HEK293T (cell line): ENCODE data around the gene POU2F2.
"Not testable (repeated sequence)": the region's sequence is repeated elsewhere in the genome, so short reads cannot be mapped to it uniquely, and the experiment has no call there.

Experiments used
- CTCF ChIA-PET: fragments of 350-600 bp; formaldehyde crosslinking; extraction: SDS; loops from one replicate; lab custom pipeline; 2021; ENCODE audit warnings: antibody characterized with exemption, inconsistent platforms; lab: Yijun Ruan, JAX
- POLR2A ChIA-PET: fragments of 350-600 bp; formaldehyde crosslinking; extraction: SDS; loops from one replicate; lab custom pipeline; 2020; ENCODE audit warnings: antibody characterized with exemption, inconsistent platforms; lab: Yijun Ruan, JAX
- DNase-seq: peaks from one replicate; pipeline ENCODE4 v3.0.0; 2012; ENCODE audit warnings: mixed read lengths; ENCODE audit errors: extremely low spot score
- ARNT ChIP-seq: fragments of 450-650 bp; IDR thresholded peaks from 2 replicates; pipeline ENCODE4 v1.6.1; 2017; ENCODE audit warnings: mild to moderate bottlenecking
- BHLHE40 ChIP-seq: fragments of 450-650 bp; IDR thresholded peaks from 2 replicates; pipeline ENCODE4 v1.6.1; 2016; ENCODE audit warnings: mild to moderate bottlenecking, moderate library complexity, borderline replicate concordance
- CTBP1 ChIP-seq: fragments of 450-650 bp; IDR thresholded peaks from 2 replicates; pipeline ENCODE4 v1.6.1; 2016; ENCODE audit warnings: borderline replicate concordance
- ELF4 ChIP-seq: fragments of 450-650 bp; IDR thresholded peaks from 2 replicates; pipeline ENCODE4 v1.6.1; 2017; ENCODE audit warnings: antibody characterized with exemption
- FOXA1 ChIP-seq: fragments of 450-650 bp; IDR thresholded peaks from 2 replicates; pipeline ENCODE4 v1.6.1; 2016; ENCODE audit warnings: mild to moderate bottlenecking
- FOXK2 ChIP-seq: fragments of 450-650 bp; IDR thresholded peaks from 2 replicates; pipeline ENCODE4 v1.6.1; 2016; ENCODE audit warnings: mild to moderate bottlenecking
- FOXM1 ChIP-seq: fragments of 450-650 bp; IDR thresholded peaks from 2 replicates; pipeline ENCODE4 v1.6.1; 2017; ENCODE audit warnings: mild to moderate bottlenecking, borderline replicate concordance
- HDGF ChIP-seq: fragments of 450-650 bp; IDR thresholded peaks from 2 replicates; pipeline ENCODE4 v1.6.1; 2017; ENCODE audit warnings: antibody characterized with exemption, borderline replicate concordance
- L3MBTL2 ChIP-seq: fragments of 450-650 bp; conservative IDR thresholded peaks from 2 replicates; pipeline ENCODE4 v1.6.1; 2016; ENCODE audit warnings: mild to moderate bottlenecking
- LEF1 ChIP-seq: fragments of 450-650 bp; IDR thresholded peaks from 2 replicates; pipeline ENCODE4 v1.6.1; 2017; ENCODE audit warnings: mild to moderate bottlenecking, borderline replicate concordance
- NFRKB ChIP-seq: fragments of 450-650 bp; IDR thresholded peaks from 2 replicates; pipeline ENCODE4 v1.6.1; 2016; ENCODE audit warnings: mild to moderate bottlenecking, moderate library complexity
- SP1 ChIP-seq: fragments of 450-650 bp; IDR thresholded peaks from 2 replicates; pipeline ENCODE4 v1.6.1; 2017
- SUZ12 ChIP-seq: fragments of 450-650 bp; IDR thresholded peaks from 2 replicates; pipeline ENCODE4 v1.6.1; 2016; ENCODE audit warnings: mild to moderate bottlenecking
- TARDBP ChIP-seq: fragments of 450-650 bp; IDR thresholded peaks from 2 replicates; pipeline ENCODE4 v1.6.1; 2016
- ZNF384 ChIP-seq: fragments of 450-650 bp; IDR thresholded peaks from 2 replicates; pipeline ENCODE4 v1.6.1; 2016
- TF ChIP-seq, protein P1 (sequence below): fragments of 450-650 bp; IDR thresholded peaks from 2 replicates; pipeline ENCODE4 v1.6.1; 2016

The POU2F2 gene

DNA sequence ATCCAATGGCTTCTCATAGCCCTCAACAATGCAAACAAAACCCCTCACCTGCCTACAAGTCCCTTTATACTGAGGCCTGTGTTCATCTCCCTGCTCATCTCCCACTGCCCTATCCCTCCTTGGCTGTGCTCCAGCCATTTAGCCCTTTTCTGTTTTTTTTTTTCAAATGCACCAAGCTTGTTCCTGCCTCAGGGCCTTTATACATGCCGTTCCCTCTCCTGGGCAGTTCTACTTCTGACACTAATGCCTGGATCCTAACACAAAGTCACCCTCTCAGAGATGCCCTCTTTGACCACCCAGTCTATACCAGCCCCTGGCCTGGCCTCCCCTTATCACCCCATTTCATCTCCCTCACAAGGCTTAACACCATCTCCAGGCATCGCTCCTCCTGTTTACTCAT, 29.4 kb downstream of the POU2F2 start:
- TF ChIP-seq ZNF384 (no peak), SUZ12 (no peak), BHLHE40 (no peak), SP1 (no peak), L3MBTL2 (no peak), LEF1 (no peak), ARNT (no peak), CTBP1 (no peak), TARDBP (no peak), FOXM1 (no peak), HDGF (no peak), ELF4 (no peak), FOXK2 (no peak)
- TF ChIP-seq, protein P1, sequence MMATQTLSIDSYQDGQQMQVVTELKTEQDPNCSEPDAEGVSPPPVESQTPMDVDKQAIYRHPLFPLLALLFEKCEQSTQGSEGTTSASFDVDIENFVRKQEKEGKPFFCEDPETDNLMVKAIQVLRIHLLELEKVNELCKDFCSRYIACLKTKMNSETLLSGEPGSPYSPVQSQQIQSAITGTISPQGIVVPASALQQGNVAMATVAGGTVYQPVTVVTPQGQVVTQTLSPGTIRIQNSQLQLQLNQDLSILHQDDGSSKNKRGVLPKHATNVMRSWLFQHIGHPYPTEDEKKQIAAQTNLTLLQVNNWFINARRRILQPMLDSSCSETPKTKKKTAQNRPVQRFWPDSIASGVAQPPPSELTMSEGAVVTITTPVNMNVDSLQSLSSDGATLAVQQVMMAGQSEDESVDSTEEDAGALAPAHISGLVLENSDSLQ: no peak
- ChIA-PET CTCF (interaction anchor here (1.2 kb wide), 1 partner anchor 82 kb away, joined by 3 read pairs; no protein-coding TSS in a partner anchor), POLR2A (no interaction called here)
- DNase-seq: no peak

DNA sequence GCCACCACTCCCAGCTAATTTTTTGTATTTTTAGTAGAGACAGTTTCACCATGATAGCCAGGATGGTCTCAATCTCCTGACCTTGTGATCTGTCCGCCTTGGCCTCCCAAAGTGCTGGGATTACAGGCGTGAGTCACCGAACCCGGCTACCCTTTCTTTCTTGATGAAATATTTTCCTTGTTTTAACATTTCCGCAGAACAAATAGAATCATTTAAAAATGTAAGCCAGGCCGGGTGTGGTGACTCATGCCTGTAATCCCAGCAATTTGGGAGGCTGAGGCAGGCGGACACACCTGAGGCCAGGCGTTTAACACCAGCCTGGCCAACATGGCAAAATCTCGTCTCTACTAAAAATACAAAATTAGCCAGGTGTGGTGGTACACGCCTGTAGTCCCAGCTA, 32.0 kb downstream of the POU2F2 start:
- ChIA-PET POLR2A (interaction anchor here (1.1 kb wide), 1 partner anchor 21 kb away, joined by 3 read pairs; no protein-coding TSS in a partner anchor), CTCF (interaction anchor here (0.5 kb wide), 1 partner anchor 122 kb away, joined by 4 read pairs; no protein-coding TSS in a partner anchor)
- DNase-seq: not testable (repeated sequence)

DNA sequence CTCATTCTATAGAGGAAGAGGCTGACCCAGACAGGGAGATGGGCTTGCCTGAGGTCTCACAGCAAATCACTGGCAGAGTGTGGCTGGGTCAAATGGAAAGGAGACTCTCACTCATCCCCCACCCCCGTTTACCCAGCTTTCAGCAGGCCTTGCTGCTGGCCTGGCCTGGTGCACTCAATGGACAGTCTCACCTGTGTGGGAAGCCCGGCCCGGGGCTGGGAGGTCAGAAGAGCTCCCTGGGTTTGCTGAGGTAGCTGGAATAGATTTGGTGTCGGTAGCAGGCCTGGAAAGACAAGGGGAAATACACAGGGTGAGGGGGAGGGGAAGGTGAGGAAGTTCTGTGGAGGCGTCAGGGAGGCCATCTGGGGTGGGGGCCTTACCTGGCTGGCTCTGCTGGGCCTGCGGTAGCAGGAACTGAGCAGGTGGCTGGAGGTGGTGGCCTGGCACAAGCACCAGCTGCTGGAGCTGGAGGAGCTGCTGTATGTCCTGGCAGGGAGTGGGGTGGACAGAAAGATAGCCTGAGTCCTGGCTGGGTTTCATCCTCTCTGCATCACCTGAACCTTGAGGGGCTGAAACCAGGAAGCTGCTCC, 32.8 kb downstream of the POU2F2 start:
- ChIA-PET CTCF (no interaction called here), POLR2A (interaction anchor here (1.0 kb wide), 1 partner anchor 23 kb away, joined by 5 read pairs; the partner anchor contains the start of gene ZNF574)
- TF ChIP-seq FOXA1 (no peak), FOXM1 (no peak), NFRKB (no peak), SP1 (no peak), SUZ12 (no peak), ZNF384 (no peak), TARDBP (no peak)
- no peak for DNase-seq

DNA sequence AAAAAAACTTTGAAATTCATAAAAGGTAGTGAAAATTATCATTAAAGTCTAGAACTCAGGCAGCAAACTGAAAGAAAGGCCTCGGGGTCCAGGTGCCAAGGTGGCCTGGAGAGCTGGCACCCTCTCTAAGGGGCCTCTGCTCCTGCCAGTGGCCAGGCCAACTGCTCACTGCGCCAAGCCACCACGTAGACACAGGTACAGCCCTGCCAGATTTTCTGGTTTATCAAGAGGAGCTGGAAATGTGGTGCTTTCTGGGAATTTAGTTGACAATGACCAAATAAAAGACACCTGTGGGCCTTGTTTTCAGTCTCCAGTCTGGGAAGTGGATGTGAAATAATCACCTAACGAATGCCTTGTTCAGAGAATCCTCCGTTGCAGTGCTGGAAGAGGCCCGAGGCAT, 33.5 kb downstream of the POU2F2 start:
- CTCF ChIA-PET: no interaction called here
- POLR2A ChIA-PET: interaction anchor here (1.0 kb wide), 1 partner anchor 22 kb away, joined by 5 read pairs; the partner anchor contains the start of gene ZNF574
- TF ChIP-seq, protein P1: no peak
- TF ChIP-seq FOXM1 (no peak), L3MBTL2 (no peak), SUZ12 (no peak), LEF1 (no peak), HDGF (no peak), SP1 (no peak), ARNT (no peak), CTBP1 (no peak), FOXA1 (no peak), BHLHE40 (no peak), TARDBP (no peak), ZNF384 (no peak)
- DNase-seq: no peak

DNA sequence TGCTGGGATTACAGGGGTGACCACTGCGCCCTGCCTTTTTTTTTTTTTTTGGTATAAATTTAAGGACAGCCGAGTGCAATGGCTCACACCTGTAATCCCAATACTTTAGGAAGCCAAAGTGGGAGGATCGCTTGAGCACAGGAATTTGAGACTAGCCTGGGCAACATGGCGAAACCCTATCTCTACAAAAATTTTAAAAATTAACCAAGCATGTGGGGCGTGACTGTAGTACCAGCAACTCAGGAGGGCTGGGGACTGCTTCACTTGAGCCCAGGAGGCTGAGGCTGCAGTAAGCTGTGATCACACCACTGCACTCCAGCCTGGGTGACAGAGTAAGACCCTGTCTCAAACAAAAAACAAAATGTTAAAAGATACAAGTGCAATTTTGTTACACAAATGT, 34.8 kb downstream of the POU2F2 start:
- POLR2A ChIA-PET: no interaction called here

DNA sequence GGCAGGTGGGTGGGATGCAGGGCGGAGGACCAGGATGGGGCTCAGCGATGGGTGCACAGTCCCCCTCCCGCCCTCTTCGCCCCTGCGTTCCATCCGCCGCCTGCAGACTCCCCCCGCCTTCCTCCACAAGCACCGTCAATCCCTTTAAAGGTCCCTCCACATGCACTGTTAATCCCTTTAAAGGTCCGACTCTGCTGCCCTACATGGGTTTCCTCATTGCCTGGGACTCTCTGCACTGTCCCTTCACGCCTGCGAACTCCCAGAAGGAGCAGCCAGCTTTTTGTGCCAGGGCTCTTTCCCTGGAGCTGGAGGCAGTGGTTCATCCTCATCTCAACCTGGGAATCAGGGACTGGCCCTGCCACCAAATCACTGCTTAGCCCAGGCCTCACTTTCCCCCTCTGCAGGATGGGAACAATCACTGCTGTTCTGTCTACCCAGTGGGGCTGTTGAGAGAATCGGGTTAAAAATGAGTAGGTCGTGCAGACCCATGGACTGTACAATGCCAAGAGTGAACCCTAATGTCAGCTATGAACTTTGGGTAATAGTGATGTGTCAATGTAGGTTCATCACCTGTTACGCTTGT, 35.9 kb downstream of the POU2F2 start:
- POLR2A ChIA-PET: no interaction called here
- TF ChIP-seq SUZ12 (no peak), L3MBTL2 (no peak), NFRKB (no peak), CTBP1 (no peak), HDGF (no peak), TARDBP (no peak), FOXM1 (no peak), FOXA1 (no peak), ZNF384 (no peak), SP1 (no peak), LEF1 (no peak), FOXK2 (no peak), ARNT (no peak), ELF4 (no peak)
- TF ChIP-seq, protein P1: no peak
- DNase-seq: no peak
- CTCF ChIA-PET: interaction anchor here (0.5 kb wide), 1 partner anchor 19 kb away, joined by 3 read pairs; no protein-coding TSS in a partner anchor

More for the DNA sequence above, 34.8 kb downstream of the POU2F2 start:
- TF ChIP-seq NFRKB (no peak), BHLHE40 (no peak), FOXK2 (no peak), L3MBTL2 (no peak), ELF4 (no peak), CTBP1 (no peak), HDGF (no peak), ZNF384 (no peak), FOXA1 (no peak), LEF1 (no peak)
- TF ChIP-seq, protein P1: no peak
- DNase-seq: no peak
- CTCF ChIA-PET: no interaction called here
